Body of pancreas (tissue), 4 donors: ENCODE data around the gene ZCCHC2. TPM values are rescaled to one million over a fixed set of nuclear protein-coding genes. Genes with fewer than 3 reads are reported as not detected.
A peak's percentile ranks its signal among the peaks of the same experiment; 100 is the strongest.

Source experiments
- ATAC-seq: fragments of 150-250 bp; one replicate; pipeline ENCODE4 v1.9.1; 2016
- DNase-seq, 4 donors: peaks; one replicate each; pipeline ENCODE4 v3.0.0-alpha.2; 2019
- H3K27ac ChIP-seq, 4 donors: fragments of 200-600 bp; sonication (generic); 1 replicate in 3 of 4; 2 replicates in 1 of 4; pipeline versions ENCODE4 v1.5.1 to v1.6.1; 2016 to 2019; ENCODE audit warnings: mild to moderate bottlenecking in 1 of 4, mixed read lengths in 1 of 4, moderate library complexity in 1 of 4
- H3K27me3 ChIP-seq, 2 donors: fragments of 200-600 bp; sonication (generic); one replicate each; pipeline ENCODE4 v1.6.0; 2016; ENCODE audit warnings: mild to moderate bottlenecking in 1 of 2
- H3K36me3 ChIP-seq, 2 donors: fragments of 200-600 bp; sonication (generic); replicated peaks in 1 of 2; 2 replicates each; pipeline ENCODE4 v1.5.1; 2016; ENCODE audit warnings: low read depth in 2 of 2; ENCODE audit not compliant: insufficient read depth in 1 of 2
- H3K4me1 ChIP-seq: fragments of 200-600 bp; sonication (generic); one replicate; pipeline ENCODE4 v1.6.0; 2016
- H3K4me3 ChIP-seq, 2 donors: fragments of 200-600 bp; sonication (generic); 1 replicate in 1 of 2; 2 replicates in 1 of 2; pipeline ENCODE4 v1.5.1; 2016 to 2019
- H3K9me3 ChIP-seq, 3 donors: fragments of 200-600 bp; sonication (generic); 1 replicate in 2 of 3; 2 replicates in 1 of 3; pipeline ENCODE4 v1.5.1; 2016
- CTCF ChIP-seq, 7 experiments: fragments of 450-650 bp in 4 of 7; fragments of 200-600 bp in 3 of 7; sonication (generic) in 3 of 7; IDR thresholded peaks; one replicate each; pipeline ENCODE4 v1.5.1; 2016 to 2019; ENCODE audit warnings: antibody characterized with exemption in 7 of 7
- POLR2A ChIP-seq, 3 donors: fragments of 450-650 bp; IDR thresholded peaks; one replicate each; pipeline ENCODE4 v1.6.1; 2016; ENCODE audit warnings: antibody characterized with exemption in 3 of 3, mild to moderate bottlenecking in 2 of 3
- WGBS, 2 donors: methylation state at CpG; one replicate each; pipeline ENCODE4 v1.1.5; 2017; 5-methylcytosine and 5-hydroxymethylcytosine counted together
- intact Hi-C: fragments of 100-400 bp; cut with DNase I; formaldehyde crosslinking; loops from one replicate; pipeline ENCODE4 v1.15.1; 2023
- total RNA-seq, 2 donors: library from RNA; depleted of rRNA; stranded (reverse); fragments of >200 nt; gene quantifications; one replicate each; pipeline ENCODE4 v1.1.0, GENCODE V29; 2016

Gene ZCCHC2
- total RNA-seq, 2 donors from 2014 or later: 10.4 to 14.2 TPM

DNA sequence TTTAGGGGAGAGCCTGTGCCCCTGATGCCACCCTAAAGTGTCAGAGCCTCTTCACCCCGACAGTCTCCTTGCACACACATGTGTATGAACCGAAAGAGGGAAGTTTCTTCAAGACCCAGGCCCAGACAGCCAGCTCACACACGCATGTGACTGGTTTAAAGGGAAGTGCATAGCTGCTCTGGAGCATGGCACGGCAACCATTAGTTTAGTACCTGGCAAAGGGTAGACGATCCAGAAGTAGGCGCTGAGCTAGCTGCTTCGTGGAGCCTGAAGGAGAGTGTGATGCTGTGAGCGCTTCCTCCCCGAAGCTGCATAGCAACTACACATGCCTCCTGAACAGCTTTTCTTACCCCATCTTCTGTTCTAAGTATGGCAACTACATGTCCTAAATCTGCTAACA, 91.7 kb downstream of the ZCCHC2 start:
- Histone ChIP-seq H3K4me3 (no peak overlapping the region), H3K9me3 (no peaks in the 10 kb centered on the region), H3K36me3 (no peaks in the 10 kb centered on the region), H3K27ac (no peak overlapping the region), H3K4me1 (peaks cover 15% of the 10 kb centered on the region), H3K27me3 (no peaks in the 10 kb centered on the region)
- peak in 1 of 4 donors; percentile 22 for DNase-seq
- no peak for TF ChIP-seq CTCF (IDR thresholded peaks at IDR 0.05)
- TF ChIP-seq POLR2A (IDR thresholded peaks at IDR 0.05): no peak
- intact Hi-C loops: no loop called here
- 62 to 90% methylated on average over 8 to 9 of the region's 9 CpGs for WGBS, 2 donors
- ATAC-seq: no peak

GRCh38 chr18:62616331-62616805, 93.5 kb downstream of the ZCCHC2 start:
- Histone ChIP-seq H3K27ac (no peak overlapping the region), H3K36me3 (no peaks in the 10 kb centered on the region), H3K4me1 (peaks cover 6% of the 10 kb centered on the region), H3K9me3 (no peaks in the 10 kb centered on the region), H3K27me3 (no peaks in the 10 kb centered on the region), H3K4me3 (no peak overlapping the region)
- ATAC-seq (no peak), DNase-seq (peak in 1 of 4 donors; percentile 22)
- TF ChIP-seq POLR2A (IDR thresholded peaks at IDR 0.05): no peak
- TF ChIP-seq CTCF (IDR thresholded peaks at IDR 0.05): no peak
- intact Hi-C loops: no loop called here
- WGBS, 2 donors: 74 to 79% methylated on average over 15 to 18 of the region's 18 CpGs

DNA sequence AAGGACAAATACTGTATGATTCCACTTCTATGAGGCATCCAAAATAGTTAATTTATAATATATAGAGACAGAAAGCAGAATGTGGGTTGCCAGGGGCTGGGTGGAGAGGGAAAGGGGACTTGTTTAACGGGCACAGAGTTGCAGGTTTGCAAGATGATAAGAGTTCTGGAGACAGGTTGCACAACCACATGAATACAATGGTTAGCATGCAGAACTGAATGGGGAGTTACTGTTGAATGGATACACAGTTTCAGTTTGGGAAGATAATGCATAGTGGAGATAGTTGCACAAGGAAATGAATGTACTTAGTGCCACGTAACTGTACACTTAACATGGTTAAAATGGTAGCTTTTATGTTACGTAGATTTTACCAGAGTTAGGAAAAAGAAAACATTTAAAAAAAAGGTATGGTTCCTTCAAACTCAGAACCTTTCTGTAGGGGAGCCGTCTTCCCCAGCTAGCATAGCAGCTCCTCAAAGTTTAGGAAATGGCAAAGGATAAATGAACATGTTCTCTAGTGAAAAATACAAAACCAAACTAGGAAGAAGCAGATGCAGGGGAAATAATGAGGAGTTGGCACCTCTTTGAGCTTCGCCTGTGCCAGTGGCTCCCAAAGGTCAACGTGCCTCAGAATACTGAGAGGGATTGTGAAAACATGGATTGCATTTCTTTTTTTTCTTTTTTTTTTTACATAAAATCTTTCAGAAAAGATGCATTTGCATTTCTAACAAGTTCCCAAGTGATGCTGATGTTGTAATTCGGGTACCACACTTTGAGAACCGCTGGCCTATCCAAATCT, 95.2 kb downstream of the ZCCHC2 start:
- Histone ChIP-seq H3K9me3 (no peaks in the 10 kb centered on the region), H3K27ac (no peak overlapping the region), H3K4me1 (no peaks in the 10 kb centered on the region), H3K36me3 (no peaks in the 10 kb centered on the region), H3K27me3 (no peaks in the 10 kb centered on the region), H3K4me3 (no peak overlapping the region)
- WGBS, 2 donors: 60 to 65% methylated on average over 8 of the region's 8 CpGs
- no peak for TF ChIP-seq CTCF (IDR thresholded peaks at IDR 0.05)
- TF ChIP-seq POLR2A (IDR thresholded peaks at IDR 0.05): no peak
- ATAC-seq: no peak
- intact Hi-C loops: no loop called here
- DNase-seq: no peak

DNA sequence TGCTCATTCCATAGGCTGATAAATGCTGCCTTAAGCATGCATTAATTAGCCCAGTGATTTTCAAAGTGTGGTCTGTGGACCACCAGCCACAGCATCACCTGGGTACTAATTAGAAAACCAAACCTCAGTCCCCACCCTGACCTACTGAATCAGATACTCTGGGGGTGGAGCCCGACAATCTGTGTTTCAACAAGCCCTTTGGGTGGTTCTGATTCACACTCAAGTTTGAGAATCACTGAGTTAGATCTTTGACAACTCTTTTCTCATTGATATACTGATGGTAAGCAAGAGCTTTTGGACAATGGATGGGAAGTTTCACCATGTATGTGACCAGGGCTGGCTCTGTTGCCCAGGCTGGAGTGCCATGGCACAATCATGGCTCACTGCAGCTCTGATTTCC, 95.9 kb downstream of the ZCCHC2 start:
- H3K27ac ChIP-seq: no peak overlapping the region
- ATAC-seq (no peak), DNase-seq (no peak)
- WGBS, 2 donors: 59 to 70% methylated on average over 1 of the region's 1 CpG
- TF ChIP-seq CTCF (IDR thresholded peaks at IDR 0.05) (no peak), POLR2A (IDR thresholded peaks at IDR 0.05) (no peak)
- H3K36me3 ChIP-seq: no peaks in the 10 kb centered on the region
- no peaks in the 10 kb centered on the region for H3K4me1 ChIP-seq
- no peaks in the 10 kb centered on the region for H3K27me3 ChIP-seq
- H3K9me3 ChIP-seq: no peaks in the 10 kb centered on the region
- intact Hi-C loops: no loop called here
- H3K4me3 ChIP-seq: no peak overlapping the region

DNA sequence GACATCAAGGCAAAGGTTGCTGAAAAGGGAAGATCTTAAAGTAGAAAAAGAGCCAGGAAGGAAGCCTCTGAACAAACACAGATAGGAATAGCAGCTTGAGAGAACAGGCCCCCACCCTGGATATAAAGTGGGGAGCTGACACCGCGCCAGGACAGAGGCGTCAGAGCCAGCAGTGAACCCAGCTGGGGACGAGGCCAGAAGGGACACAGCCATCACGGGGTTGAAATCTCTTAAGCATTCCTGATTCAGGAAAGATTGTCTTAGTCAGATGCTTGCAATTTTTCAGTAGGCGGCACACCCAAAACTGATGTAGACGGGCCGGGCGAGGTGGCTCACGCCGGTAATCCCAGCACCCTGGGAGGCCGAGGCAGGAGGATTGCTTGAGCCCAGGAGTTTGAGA, 98.7 kb downstream of the ZCCHC2 start:
- WGBS, 2 donors: 83 to 84% methylated on average over 11 to 12 of the region's 12 CpGs
- no peaks in the 10 kb centered on the region for H3K4me1 ChIP-seq
- H3K27me3 ChIP-seq: no peaks in the 10 kb centered on the region
- H3K4me3 ChIP-seq: no peak overlapping the region
- H3K9me3 ChIP-seq: no peaks in the 10 kb centered on the region
- intact Hi-C loops: no loop called here
- TF ChIP-seq CTCF (IDR thresholded peaks at IDR 0.05) (no peak), POLR2A (IDR thresholded peaks at IDR 0.05) (no peak)
- DNase-seq: peak in 1 of 4 donors; percentile 21
- H3K36me3 ChIP-seq: no peaks in the 10 kb centered on the region
- ATAC-seq: peak; percentile 62
- H3K27ac ChIP-seq: peak overlapping the region in 1 of 4 donors; percentile 30
